GM12891 (cell line): ENCODE measurements around the gene RPS6KA2.

Experiments used
- PAX5 ChIP-seq: IDR thresholded peaks from 2 replicates; pipeline ENCODE4 v1.6.1; 2011; ENCODE audit warnings: low read length, moderate library complexity, mild to moderate bottlenecking; ENCODE audit not compliant: insufficient read depth, severe bottlenecking
- POLR2AphosphoS5 ChIP-seq: IDR thresholded peaks from 2 replicates; pipeline ENCODE4 v1.6.1; 2011; ENCODE audit warnings: low read depth, low read length, control low read depth
- TAF1 ChIP-seq: IDR thresholded peaks from 2 replicates; pipeline ENCODE4 v1.6.1; 2011; ENCODE audit warnings: low read depth, low read length, control low read depth

DNA sequence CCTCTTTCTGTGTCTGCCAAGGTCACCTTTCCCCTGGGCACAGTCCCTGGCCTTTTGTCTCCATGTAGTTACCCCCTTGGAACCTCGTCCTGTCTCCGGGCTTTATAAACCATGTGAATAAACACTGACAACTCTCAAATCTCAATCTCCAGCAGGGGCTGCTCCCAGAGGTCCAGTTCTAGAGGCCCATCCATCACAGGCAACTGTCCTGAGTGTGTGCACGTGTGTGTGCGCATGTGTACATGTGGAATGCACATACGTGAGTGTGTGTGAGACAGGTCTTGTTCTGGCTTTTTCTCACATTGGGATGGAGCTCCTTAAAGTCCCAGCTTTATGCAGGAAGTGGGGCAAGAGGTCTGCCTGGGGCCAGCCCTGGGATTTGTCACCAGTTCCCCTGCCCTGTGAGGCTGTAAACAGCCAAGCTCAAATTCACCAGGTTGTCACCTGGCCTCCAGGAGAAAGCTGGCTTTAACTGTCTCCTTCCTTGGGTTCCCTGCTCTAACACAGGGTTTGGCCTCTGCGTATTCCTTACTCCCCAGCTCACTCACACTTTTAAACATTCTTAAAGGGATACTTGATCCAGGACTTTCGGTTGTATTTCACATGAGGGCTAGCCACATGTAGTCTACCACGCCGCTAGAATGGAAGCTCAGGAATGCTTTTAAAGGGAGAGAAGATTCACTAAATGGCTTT lies 83.3 kb downstream of the RPS6KA2 start:
- no peak for TF ChIP-seq POLR2AphosphoS5
- no peak for TF ChIP-seq PAX5
- TF ChIP-seq TAF1, result no peak
